BE2C (cell line): ENCODE data around the gene NCOA5.

Experiments
- DNase-seq: peaks from one replicate; pipeline ENCODE4 v3.0.0-alpha.2; 2020
- H3K27me3 ChIP-seq: fragments of 250-450 bp; sonication (Bioruptor Pico); 2 replicates; pipeline ENCODE4 v1.5.1; 2020; ENCODE audit warnings: mild to moderate bottlenecking
- H3K36me3 ChIP-seq: fragments of 250-450 bp; sonication (Bioruptor Pico); 2 replicates; pipeline ENCODE4 v1.5.1; 2020; ENCODE audit warnings: mild to moderate bottlenecking
- H3K4me1 ChIP-seq: fragments of 250-450 bp; sonication (Bioruptor Pico); 2 replicates; pipeline ENCODE4 v1.5.1; 2020
- H3K4me3 ChIP-seq: 2 replicates; pipeline ENCODE4 v1.5.1; 2011; ENCODE audit warnings: low read depth, low read length
- H3K9me3 ChIP-seq: fragments of 250-450 bp; sonication (Bioruptor Pico); 2 replicates; pipeline ENCODE4 v1.5.1; 2020
- TF ChIP-seq, protein P1 (sequence below): IDR thresholded peaks from 2 replicates; pipeline ENCODE4 v1.5.1; 2012; ENCODE audit warnings: mild to moderate bottlenecking, low read depth, low read length

The NCOA5 gene

DNA sequence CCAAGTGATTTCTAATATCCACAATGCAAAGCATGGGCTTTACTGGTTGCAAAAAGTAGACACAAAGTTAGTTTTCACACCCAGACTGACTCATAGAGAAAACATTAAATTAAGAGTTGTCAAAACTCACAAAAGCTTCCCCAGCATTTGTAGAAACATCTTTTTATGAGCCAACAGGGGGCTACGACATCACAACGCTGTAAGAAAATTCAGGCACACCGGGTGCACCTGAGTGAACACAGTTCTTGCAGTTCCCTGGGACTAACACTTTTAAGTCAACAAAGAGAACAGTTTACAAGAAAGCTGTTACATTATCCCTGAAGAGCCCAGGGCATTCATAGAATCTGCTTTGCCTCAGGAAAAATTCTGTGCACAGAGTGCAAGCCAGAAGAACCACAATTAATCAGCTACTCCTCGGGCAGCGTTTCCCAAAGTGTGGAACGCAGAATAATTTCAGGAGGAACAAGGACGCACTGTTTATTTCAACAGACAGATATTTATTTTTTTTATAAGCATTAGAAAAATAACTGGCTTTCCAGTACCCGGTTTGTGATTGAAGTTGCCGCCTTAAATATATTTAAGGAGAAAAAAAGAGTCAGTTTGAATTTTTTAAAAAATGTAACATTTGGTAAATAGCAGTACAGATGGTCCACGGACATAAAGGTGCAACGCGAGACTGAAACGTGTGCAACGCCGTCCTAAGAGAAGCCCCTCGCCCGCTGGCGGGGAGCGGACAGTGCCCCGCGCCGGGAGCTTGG, 1.2 kb downstream of the NCOA5 start:
- peak overlapping the region; percentile 79 for H3K4me3 ChIP-seq
- peaks cover under 1% of the 10 kb centered on the region for H3K4me1 ChIP-seq
- no peaks in the 10 kb centered on the region for H3K9me3 ChIP-seq
- no peak for DNase-seq
- H3K36me3 ChIP-seq, result no peaks in the 10 kb centered on the region
- no peaks in the 10 kb centered on the region for H3K27me3 ChIP-seq
- TF ChIP-seq, protein P1, sequence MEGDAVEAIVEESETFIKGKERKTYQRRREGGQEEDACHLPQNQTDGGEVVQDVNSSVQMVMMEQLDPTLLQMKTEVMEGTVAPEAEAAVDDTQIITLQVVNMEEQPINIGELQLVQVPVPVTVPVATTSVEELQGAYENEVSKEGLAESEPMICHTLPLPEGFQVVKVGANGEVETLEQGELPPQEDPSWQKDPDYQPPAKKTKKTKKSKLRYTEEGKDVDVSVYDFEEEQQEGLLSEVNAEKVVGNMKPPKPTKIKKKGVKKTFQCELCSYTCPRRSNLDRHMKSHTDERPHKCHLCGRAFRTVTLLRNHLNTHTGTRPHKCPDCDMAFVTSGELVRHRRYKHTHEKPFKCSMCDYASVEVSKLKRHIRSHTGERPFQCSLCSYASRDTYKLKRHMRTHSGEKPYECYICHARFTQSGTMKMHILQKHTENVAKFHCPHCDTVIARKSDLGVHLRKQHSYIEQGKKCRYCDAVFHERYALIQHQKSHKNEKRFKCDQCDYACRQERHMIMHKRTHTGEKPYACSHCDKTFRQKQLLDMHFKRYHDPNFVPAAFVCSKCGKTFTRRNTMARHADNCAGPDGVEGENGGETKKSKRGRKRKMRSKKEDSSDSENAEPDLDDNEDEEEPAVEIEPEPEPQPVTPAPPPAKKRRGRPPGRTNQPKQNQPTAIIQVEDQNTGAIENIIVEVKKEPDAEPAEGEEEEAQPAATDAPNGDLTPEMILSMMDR, result no peak

DNA sequence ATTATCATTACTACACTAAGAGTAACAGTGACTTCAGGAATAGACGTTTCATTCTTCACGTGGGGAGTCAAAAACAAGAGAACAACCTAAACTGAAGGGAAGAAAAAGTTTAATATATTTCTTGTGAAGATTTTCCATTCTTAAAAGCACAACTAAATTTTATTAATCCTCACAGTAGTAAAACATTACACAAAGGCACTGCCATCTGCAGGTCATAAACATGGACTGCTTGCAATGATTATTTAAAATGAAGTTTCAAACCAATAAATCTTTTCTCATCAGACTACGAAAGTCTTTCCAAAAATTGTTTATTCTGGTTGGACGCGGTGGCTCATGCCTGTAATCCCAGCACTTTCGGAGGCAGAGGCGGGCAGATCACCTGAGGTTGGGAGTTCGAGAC, 2.6 kb downstream of the NCOA5 start:
- Histone ChIP-seq H3K27me3 (no peaks in the 10 kb centered on the region), H3K4me1 (peaks cover 3% of the 10 kb centered on the region), H3K4me3 (no peak overlapping the region), H3K9me3 (no peaks in the 10 kb centered on the region), H3K36me3 (no peaks in the 10 kb centered on the region)
- DNase-seq, result no peak
- TF ChIP-seq, protein P1, result peak; percentile 53

DNA sequence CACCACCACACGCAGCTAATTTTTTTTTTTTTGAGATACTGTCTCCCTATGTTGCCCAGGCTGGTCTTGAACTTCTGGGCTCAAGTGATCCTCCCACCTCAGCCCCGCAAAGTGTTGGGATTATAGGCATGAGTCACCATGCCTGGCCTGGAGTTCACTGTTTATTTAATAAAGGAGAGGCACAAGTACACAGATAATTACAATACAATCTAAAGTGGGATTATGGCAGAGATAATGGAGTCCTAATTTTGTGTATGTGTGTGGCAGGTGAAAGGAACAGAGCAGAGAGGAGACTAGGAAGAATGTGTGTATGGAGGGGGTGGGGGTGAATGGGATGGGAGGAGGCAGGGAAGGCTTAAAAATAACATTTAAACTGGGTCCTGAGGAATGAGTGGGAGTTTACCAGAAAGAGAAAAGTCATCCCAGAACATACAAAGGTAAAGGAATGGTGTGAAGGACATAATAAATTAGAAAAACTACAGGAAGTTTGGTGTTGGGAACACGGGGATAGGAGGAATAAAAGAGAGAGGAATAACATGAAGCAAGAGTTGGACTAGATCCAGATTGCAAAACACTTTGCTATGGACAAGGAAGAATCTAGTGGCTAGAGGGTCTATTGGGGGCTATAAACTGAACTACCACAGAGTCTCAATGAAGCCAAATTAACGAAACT, 4.4 kb downstream of the NCOA5 start:
- Histone ChIP-seq H3K27me3 (no peaks in the 10 kb centered on the region), H3K4me1 (peaks cover 3% of the 10 kb centered on the region), H3K9me3 (no peaks in the 10 kb centered on the region), H3K36me3 (no peaks in the 10 kb centered on the region; the same call in 1 of the 2 replicates), H3K4me3 (no peak overlapping the region)
- TF ChIP-seq, protein P1, result no peak
- DNase-seq, result peak; percentile 33

DNA sequence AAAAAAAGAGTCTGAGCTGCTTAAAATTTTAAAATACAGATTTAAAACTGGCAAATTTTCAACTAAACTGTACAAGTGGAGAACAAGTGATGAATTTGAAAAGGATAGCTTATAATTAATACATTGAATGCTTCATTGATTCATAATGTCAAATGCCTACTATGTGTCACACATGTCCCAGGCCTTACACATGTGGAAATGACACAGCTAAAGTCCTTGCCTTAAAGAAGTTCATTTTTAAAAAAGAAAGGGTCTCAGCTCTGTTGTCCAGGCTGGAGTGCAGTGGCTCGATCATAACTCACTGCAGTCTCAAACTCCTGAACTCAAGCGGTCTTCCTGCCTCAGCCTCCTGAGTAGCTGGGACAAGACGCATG, 5.0 kb downstream of the NCOA5 start:
- no peak for DNase-seq
- Histone ChIP-seq H3K4me3 (no peak overlapping the region), H3K4me1 (peaks cover 3% of the 10 kb centered on the region), H3K36me3 (no peaks in the 10 kb centered on the region; the same call in 1 of the 2 replicates), H3K27me3 (no peaks in the 10 kb centered on the region), H3K9me3 (no peaks in the 10 kb centered on the region)
- TF ChIP-seq, protein P1, result no peak

DNA sequence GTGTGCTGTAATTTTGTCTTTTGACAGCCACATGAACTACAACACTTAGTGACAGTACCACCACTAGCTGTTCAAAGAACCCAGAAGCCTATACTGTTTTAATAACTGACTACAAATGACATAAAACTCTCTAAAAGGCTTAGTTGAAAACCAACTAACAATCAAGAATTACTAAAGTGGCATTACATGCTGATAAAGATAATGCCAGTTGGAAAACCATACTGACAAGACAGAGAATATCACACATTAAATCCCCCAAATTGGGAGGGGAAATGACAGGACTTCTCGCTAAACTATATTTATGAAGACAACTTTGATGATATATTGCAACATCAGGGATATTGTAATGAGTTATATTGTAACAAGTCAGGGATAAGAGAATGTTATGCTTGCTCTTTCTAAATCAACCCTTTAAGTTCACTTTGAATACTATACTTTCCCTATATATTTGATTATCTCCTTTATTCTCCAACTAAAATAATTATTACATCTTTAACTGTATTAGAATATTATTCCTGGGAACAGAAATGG, 6.2 kb downstream of the NCOA5 start:
- no peak for DNase-seq
- peaks cover 7% of the 10 kb centered on the region; the same call in 1 of the 2 replicates for H3K36me3 ChIP-seq
- H3K4me3 ChIP-seq, result no peak overlapping the region
- TF ChIP-seq, protein P1, result no peak
- H3K27me3 ChIP-seq, result no peaks in the 10 kb centered on the region
- peaks cover 3% of the 10 kb centered on the region for H3K4me1 ChIP-seq
- H3K9me3 ChIP-seq, result no peaks in the 10 kb centered on the region

DNA sequence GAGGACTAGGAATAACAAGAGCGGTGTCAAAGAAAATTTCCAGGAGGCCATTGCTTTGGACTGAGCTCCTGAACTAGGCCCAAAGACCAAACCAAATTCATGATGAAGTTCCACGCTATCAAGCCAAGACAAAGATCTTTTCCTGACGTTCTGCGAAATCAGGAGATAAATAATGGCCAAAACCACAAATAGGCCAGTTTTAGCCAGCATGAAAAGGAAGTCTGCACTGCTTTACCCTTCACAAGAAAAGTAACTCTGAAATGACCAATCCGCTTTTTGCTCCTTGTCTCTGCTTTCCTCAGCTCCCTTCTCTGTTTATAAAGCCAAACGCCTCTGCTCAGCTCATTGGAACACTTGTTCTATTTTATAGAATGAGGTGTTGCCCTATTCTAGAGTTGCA, 6.7 kb downstream of the NCOA5 start:
- peaks cover 3% of the 10 kb centered on the region for H3K4me1 ChIP-seq

More for the DNA sequence above, 6.7 kb downstream of the NCOA5 start:
- H3K36me3 ChIP-seq, result peaks cover 12% of the 10 kb centered on the region
- TF ChIP-seq, protein P1, result no peak
- no peaks in the 10 kb centered on the region for H3K9me3 ChIP-seq
- H3K4me3 ChIP-seq, result no peak overlapping the region
- no peak for DNase-seq
- no peaks in the 10 kb centered on the region; the same call in 1 of the 2 replicates for H3K27me3 ChIP-seq
